SK-N-SH treated with all-trans-retinoic acid at 6 μM for 48 hours (cell line): ENCODE measurements around the gene SLC22A23.
"Not testable (repeated sequence)": the region's sequence is repeated elsewhere in the genome, so short reads cannot be mapped to it uniquely, and the experiment has no call there.

ENCODE experiments used
- PATZ1 ChIP-seq: fragments of 250-450 bp; sonication (Bioruptor Pico); IDR thresholded peaks from 2 replicates; pipeline ENCODE4 v1.8.0; 2020; ENCODE audit warnings: mild to moderate bottlenecking, moderate library complexity, borderline replicate concordance
- TCF4 ChIP-seq: fragments of 250-450 bp; sonication (Bioruptor Pico); IDR thresholded peaks from 2 replicates; pipeline ENCODE4 v1.8.0; 2021; ENCODE audit warnings: mild to moderate bottlenecking, moderate library complexity, borderline replicate concordance
- ZC3H10 ChIP-seq: fragments of 250-450 bp; sonication (Bioruptor Pico); IDR thresholded peaks from 2 replicates; pipeline ENCODE4 v1.5.1; 2021; ENCODE audit warnings: mild to moderate bottlenecking, moderate library complexity
- ZFP3 ChIP-seq: fragments of 250-450 bp; sonication (Bioruptor Pico); IDR thresholded peaks from 2 replicates; pipeline ENCODE4 v1.5.0; 2020; ENCODE audit warnings: mild to moderate bottlenecking, moderate library complexity
- ZNF70 ChIP-seq: fragments of 450-650 bp; formaldehyde crosslinking; IDR thresholded peaks from 2 replicates; pipeline ENCODE4 v1.5.0; 2020; ENCODE audit warnings: mild to moderate bottlenecking, moderate library complexity

GRCh38 chr6:3385181-3385580 is 71.7 kb downstream of the SLC22A23 start:
- TF ChIP-seq PATZ1; ZFP3 (CRISPR knock-in tag); ZC3H10 (CRISPR knock-in tag); ZNF70; TCF4 (CRISPR knock-in tag): not testable (repeated sequence)
